ENCODE data around the gene AATK. TPM values are rescaled to one million over a fixed set of nuclear protein-coding genes. Genes with fewer than 3 reads are reported as not detected.

AATK gene
- total and polyA plus RNA-seq, 8 donors = 13.3 to 48.5 (median 19.4) TPM

GRCh38 chr17:81140018-81140417 is 26.0 kb downstream of the AATK start:
- no peak for ATAC-seq
- no peak for TF ChIP-seq CTCF (IDR thresholded peaks at IDR 0.05)
- Histone ChIP-seq H3K9me3 (no peaks in the 10 kb centered on the region), H3K4me1 (peaks cover 6 to 17% of the 10 kb centered on the region in 2 donors), H3K4me3 (no peak overlapping the region), H3K27me3 (no peaks in the 10 kb centered on the region), H3K27ac (no peak overlapping the region), H3K36me3 (no peaks in the 10 kb centered on the region)
- no peak for DNase-seq
- intact Hi-C loops (cut with DNase I) = no loop called here

GRCh38 chr17:81139428-81139827 is 26.6 kb downstream of the AATK start:
- DNase-seq (no peak), ATAC-seq (no peak)
- intact Hi-C loops (cut with DNase I) = no loop called here
- Histone ChIP-seq H3K27me3 (no peaks in the 10 kb centered on the region), H3K27ac (no peak overlapping the region), H3K9me3 (no peaks in the 10 kb centered on the region), H3K4me1 (peaks cover 6 to 17% of the 10 kb centered on the region in 2 donors), H3K36me3 (no peaks in the 10 kb centered on the region), H3K4me3 (no peak overlapping the region)
- TF ChIP-seq CTCF (IDR thresholded peaks at IDR 0.05) = no peak

- no peak for ATAC-seq
- H3K4me1 ChIP-seq = peaks cover 6 to 16% of the 10 kb centered on the region in 2 donors
These were observed 27.5 kb downstream of the AATK start for GRCh38 chr17:81138500-81138899.

GRCh38 chr17:81138083-81138482 is 27.9 kb downstream of the AATK start:
- no peaks in the 10 kb centered on the region for H3K9me3 ChIP-seq
- H3K27me3 ChIP-seq = no peaks in the 10 kb centered on the region
- no peak for ATAC-seq
- H3K36me3 ChIP-seq = no peaks in the 10 kb centered on the region
- no peak overlapping the region for H3K4me3 ChIP-seq
- no peak for DNase-seq
- intact Hi-C loops (cut with DNase I) = no loop called here
- no peak overlapping the region for H3K27ac ChIP-seq
- no peak for TF ChIP-seq CTCF (IDR thresholded peaks at IDR 0.05)
- peaks cover 5 to 12% of the 10 kb centered on the region in 2 donors for H3K4me1 ChIP-seq

More at GRCh38 chr17:81138500-81138899, 27.5 kb downstream of the AATK start:
- no peaks in the 10 kb centered on the region for H3K27me3 ChIP-seq
- TF ChIP-seq CTCF (IDR thresholded peaks at IDR 0.05) = no peak
- H3K36me3 ChIP-seq = no peaks in the 10 kb centered on the region
- H3K4me3 ChIP-seq = no peak overlapping the region
- DNase-seq = no peak
- intact Hi-C loops (cut with DNase I) = no loop called here
- H3K27ac ChIP-seq = no peak overlapping the region
- H3K9me3 ChIP-seq = no peaks in the 10 kb centered on the region

- Histone ChIP-seq H3K27ac (no peak overlapping the region), H3K27me3 (no peaks in the 10 kb centered on the region), H3K9me3 (no peaks in the 10 kb centered on the region), H3K4me1 (peaks cover 0 to 4% of the 10 kb centered on the region in 2 donors), H3K4me3 (no peak overlapping the region), H3K36me3 (no peaks in the 10 kb centered on the region)
- no peak for DNase-seq
- intact Hi-C loops (cut with DNase I) = no loop called here
- TF ChIP-seq CTCF (IDR thresholded peaks at IDR 0.05) = no peak
- ATAC-seq = no peak
These were observed 28.8 kb downstream of the AATK start for GRCh38 chr17:81137248-81137647.

All from left lung (tissue), 10 donors.